ENCODE results near the gene ATP2A2.

- TF ChIP-seq, protein P1, sequence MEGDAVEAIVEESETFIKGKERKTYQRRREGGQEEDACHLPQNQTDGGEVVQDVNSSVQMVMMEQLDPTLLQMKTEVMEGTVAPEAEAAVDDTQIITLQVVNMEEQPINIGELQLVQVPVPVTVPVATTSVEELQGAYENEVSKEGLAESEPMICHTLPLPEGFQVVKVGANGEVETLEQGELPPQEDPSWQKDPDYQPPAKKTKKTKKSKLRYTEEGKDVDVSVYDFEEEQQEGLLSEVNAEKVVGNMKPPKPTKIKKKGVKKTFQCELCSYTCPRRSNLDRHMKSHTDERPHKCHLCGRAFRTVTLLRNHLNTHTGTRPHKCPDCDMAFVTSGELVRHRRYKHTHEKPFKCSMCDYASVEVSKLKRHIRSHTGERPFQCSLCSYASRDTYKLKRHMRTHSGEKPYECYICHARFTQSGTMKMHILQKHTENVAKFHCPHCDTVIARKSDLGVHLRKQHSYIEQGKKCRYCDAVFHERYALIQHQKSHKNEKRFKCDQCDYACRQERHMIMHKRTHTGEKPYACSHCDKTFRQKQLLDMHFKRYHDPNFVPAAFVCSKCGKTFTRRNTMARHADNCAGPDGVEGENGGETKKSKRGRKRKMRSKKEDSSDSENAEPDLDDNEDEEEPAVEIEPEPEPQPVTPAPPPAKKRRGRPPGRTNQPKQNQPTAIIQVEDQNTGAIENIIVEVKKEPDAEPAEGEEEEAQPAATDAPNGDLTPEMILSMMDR (IDR thresholded peaks at IDR 0.05), result no peak
- TF ChIP-seq POLR2A (IDR thresholded peaks at IDR 0.05), result no peak
Observed at GRCh38 chr12:110256780-110257431, 24.1 kb upstream of the ATP2A2 start.

Measured in body of pancreas (tissue), 4 donors.